ENCODE measurements around the gene TOM1.

Gene TOM1

DNA sequence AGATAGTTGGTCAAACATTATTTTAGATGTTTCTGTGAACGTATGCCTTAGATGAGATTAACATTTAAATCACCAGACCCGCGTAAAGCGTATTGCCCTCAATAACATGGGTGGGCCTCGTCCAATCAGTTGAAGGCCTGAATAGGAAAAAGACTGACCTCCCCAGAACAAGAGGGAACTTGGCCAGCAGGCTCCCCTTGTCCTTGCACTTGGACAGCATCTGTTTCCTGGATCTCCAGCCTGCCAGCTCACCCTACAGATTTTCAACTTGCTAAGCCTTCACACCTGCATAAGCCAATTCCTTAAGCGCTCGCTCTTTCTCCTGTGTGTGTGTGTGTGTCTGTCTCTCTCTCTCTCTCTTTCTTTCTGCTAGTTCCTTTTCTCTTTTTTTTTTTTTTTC lies 8.2 kb downstream of the TOM1 start:
- no peak for DNase-seq

DNA sequence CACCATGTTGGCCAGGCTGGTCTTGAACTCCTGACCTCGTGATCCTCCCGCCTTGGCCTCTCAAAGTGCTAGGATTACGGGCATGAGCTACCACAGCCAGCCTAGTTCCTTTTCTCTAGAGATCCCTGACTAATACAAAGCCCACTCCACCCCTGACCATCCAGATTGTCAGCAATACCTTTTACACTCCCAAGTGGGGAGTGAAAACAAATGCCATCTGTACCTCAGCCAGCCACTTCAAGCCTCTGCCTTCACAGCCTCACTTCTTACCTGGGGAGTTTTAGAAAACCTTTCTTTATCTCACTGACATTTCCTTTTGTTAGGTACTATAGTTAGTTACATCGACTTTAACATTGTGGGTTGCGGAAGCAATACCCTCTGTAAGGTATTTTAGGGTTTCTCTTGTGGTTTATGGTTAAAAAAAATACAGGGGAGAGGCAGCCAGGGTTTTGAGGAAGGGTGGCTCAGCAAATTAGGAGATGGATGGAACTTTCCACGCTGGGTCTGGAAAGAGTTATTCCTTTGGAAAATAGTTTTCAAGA lies 8.9 kb downstream of the TOM1 start:
- no peak for DNase-seq

DNA sequence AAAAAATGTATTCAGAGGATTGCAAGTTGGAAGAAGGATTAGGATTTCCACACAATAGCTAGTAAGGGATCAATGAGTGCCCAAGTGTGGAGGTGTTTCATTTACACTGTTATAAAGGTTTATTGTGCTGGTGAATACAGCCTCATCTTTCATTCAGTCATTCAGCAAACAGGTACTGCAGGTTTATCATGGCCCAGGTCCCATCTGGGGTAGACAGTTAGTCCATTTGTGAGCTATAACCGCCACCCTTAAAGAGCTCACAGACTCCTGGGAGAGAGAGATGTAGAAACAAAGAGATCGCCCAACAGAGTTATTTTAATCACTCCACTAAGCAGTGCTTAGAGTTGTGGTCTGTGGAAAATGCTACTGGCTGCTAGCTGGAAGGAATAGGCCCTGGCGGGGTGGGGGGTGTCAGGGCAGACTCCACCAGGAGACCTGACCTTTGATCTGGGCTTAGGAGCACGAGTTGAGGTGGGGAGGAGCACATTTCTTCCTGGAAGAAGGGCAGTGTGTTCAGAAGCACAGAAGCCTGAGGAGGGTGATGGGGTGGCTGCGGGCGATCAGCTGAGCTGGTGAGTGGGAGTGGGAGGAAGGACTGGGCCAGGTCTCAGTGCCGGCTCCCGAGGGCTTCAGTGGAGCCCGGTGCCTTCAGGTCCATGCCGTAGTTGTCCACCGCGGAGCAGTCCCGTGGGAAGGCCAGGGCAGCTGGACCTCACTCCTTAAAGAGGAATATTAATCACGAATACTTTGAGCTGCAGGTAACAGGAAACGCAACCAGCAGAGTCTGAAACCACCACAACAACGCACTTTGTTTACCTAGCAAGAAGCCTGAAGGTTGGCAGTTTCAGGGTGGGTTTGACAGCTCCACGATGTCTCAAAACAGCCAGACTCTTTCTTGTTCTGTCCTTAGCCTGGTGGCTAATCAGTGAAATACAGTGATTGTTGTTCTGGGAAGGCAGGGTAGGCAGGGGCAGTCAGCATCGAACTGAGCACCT lies 11.2 kb downstream of the TOM1 start:
- DNase-seq, result no peak

DNA sequence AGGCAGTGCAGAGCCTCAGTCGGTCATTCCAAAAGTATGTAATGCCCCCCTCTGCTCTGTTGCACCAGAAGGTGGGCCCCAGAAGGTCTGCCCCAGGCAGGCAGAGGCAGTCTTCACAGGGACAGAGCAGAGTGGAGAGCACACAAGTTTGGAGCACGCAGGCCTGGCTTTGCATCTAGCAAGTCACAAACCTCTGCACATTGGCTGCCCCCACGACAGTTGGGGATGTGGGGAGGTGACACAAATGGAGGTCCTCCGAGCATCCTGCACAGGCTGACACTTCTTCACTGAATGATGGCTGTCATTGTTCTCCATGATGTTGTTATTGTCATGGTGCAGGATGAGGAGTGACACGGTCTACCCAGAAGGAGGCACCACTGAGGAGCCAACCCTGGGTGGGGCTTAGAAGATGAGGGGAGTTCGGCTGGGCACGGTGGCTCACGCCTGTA lies 11.9 kb downstream of the TOM1 start:
- DNase-seq, result no peak

DNA sequence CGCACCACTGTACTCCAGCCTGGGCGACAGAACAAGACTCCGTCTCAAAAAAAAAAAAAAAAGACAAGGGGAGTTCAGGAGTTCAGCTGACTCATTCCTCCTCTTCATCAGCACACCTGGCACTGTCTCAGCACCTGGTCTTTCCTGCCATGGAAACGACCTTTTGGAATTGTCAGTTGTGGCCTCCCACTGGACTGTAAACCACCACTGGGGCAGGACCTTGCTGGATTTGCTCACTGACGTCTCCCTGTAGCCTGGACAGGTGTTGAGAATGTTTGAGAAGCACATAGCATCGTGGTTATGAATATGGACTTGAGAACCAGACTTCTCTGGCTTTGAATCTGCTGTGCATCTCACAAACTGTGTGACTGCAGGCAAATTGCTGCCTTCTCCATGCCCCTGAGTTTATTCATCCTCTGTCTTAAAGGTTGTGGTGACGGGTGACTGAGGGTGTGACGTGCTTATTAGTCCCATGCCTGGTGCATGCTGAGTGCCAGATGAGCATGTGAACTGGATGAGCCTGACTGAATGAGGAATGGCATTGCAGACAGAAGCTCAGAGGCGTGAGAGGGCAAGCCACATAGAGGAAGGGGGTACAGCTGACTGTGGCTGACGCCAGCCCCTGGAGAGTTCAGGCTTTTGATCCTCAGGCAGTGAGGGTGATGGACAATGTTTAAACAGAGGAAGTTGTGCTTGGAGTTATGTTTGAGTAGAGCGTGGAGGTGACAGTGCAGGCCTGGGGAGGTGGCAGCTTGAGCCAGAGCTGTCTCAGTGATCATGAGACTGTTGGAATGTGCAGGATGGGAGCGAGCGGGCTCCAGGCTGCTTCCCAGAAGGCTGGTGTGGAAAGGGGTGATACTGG lies 12.7 kb downstream of the TOM1 start:
- DNase-seq, result no peak

DNA sequence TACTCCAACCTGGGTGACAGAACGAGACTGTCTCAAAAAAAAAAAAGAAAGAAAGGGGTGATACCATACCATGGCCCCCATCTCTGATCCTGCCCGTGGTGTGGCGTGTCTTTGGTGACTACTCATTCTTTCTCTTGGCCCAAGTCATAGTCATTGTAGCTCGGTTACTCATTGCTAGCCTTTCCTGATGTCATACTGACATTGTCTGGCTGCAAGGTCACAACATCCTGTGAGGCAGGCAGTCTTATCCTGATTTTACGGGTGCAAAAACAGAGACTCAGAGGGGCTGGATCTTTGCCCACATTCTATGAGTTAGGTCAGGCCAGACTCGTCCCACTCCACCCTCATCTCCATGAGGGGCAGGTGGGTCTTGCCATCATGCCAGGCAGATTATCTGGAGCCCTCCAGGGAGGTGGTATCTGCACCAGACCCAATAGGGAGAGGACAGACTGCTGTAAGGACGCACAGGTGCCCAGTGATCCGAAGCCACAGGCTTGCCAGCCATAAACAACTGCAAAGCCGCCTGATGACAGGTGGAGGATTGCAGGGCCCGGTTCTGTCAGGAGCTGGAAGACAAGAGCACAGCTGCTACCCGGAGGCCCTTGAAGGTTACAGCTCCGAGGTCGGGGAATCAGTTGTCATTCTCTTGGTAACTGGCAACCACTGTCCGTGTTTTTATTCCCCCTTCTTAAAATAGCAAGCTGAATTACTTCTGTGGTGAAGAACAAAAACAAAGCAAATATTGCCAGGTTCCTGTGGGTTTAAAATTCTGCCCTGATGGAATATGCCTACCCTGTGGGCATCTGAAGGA lies 13.8 kb downstream of the TOM1 start:
- DNase-seq, result no peak

DNA sequence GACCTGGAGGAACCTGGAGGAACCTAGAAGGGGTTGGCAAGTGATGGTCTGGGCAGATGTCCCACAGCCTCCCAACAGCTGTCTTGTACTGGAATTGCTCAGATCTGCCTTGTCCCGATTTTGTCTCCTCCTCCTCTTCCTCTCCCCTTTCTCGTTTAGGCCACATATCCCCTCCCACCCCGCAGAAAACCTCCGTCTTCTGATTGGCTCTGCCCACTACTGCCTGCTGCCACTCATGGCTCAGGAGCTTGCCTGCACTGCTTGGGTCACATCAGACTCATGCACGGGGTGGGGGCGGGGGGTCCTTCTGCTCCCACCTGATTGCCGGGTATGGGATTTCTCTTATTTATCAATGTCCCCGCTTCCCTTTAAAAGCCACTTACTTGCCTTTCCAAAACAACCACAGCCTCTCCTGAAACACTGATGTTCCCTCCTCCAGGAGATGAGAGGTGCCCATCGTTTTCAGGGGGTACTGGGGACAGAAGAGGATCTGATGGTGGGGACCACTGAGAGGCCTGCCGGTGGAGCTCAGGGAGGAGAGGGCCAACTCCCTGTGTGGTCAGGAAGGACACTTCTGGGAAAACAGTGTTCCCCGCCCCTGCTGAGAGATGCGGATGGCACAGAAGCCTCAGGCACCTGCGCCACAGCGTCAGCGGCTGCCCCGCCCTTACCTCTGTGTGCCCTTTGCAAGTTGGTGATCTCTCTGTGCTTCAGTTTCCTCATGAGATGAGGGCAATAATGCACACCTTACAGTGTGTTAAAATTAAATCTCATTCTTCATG lies 14.7 kb downstream of the TOM1 start:
- no peak for DNase-seq

DNA sequence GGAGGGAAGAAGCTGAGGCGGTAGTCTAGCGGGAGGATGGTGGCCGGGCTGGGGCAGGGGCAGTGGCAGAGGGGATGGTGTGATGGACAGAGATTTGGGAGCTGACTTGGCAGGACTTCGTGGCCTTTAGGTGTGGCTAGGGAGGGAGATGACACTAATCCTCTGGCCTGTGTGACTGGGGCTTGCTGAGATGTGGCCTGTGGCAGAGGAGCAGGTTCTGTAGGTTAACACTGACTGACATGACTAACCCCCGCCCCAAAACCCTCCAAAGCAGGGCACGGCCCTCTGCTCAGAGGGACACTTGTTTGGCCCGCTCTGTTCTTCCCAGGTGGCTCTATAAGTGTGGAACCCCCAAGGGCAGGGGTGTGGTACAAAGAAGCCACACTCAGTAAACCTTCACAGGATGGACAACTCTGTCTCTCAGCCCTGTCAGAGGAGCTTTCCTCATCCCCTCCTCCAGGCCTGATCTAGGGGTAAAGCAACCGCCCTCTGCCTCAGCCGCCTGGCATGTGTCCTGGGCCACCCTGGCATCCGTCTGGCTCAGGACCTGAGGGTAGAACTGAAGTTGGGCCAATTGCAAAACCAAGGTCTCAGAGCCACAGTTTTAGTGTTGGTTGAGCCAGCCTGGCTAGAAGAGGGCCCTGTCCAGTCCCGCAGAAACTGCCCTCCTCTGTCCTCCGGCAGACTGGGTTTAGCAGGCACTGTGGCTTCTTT lies 15.6 kb downstream of the TOM1 start:
- DNase-seq, result no peak

DNA sequence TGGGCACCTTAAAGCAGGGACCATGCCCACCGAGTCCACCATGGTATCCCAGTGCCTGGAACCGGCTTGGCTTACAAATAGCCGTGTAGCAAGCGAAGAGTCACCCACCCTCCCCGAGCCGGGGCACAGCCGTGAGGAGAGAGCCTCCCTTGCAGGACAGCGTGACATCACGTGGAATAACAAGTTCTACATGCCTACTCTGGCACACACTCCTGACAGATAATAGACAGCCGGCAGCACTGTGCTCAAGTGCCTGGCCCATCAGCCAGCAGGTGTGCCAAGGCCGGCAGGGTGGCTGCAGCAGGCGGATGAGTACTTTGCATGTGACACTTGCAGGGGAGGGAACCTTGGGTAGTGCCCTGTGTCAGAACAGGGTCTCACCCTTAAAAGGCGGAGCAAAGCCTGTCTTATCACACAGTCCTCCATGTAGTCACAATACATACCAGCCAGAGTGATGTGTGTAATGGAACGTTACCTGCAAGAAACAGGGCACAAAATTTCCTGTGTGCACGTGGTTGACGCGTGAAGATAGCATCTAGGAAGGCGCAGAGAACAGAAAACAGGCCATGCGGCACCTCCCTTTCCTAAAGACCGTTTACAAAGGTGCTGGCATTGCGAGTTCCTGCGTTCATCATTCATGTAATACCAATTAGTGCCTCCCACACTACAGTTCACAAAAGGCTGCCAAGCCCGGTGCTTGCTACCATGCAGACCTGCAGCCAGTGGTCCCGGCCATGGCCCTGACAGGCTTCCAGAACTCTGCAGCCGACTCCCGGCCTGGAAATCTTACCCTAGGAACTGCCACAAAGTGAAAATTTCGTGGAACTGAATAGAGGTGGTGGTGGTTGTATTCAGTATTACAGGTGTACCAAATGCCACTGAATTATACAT lies 16.4 kb downstream of the TOM1 start:
- no peak for DNase-seq

DNA sequence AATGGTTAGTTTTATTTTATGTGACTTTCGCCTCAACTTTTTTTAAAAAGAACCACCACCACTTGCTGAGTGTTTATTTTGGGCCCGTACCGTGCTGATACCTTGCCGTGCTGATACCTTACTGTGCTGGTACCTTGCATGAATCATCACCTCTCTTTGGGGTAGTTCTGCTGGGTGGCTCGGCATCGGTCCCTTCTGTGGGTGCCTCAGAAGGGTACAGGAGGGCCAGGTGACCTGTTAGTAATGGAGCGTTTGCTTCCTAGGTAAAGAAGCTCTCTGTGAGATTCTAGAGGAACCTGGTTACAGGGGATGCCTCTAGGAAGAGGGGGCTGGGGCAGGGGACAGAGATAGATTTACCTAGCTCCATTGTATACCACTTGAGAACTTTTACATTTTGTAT lies 17.1 kb downstream of the TOM1 start:
- no peak for DNase-seq

DNA sequence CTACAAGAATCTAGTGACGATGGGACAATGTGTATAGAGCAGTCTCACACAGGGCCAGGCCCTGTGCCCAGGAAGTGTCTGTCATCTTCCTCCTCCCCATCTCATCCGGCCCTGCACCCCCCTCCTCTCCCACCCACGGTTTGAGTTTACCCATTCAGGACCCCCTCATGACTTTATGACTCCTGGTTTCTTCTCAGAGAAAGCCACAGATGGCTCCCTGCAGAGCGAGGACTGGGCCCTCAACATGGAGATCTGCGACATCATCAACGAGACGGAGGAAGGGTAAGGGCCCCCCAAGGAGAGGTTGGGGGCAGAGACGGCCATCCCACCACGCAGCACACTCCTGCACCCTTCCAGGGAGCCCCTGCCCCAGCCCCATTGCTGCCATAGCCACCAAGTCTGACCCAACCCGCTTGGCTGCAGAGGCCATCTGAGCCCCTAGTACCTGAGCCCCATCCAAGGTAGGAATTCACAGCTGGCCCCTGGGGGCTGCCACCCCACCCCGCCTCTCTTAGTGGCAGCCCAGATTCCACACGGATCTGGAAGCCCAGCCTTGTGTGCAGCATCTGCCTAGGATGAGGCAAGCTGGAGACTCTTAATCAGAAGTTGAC lies 18.1 kb downstream of the TOM1 start:
- no peak for DNase-seq

DNA sequence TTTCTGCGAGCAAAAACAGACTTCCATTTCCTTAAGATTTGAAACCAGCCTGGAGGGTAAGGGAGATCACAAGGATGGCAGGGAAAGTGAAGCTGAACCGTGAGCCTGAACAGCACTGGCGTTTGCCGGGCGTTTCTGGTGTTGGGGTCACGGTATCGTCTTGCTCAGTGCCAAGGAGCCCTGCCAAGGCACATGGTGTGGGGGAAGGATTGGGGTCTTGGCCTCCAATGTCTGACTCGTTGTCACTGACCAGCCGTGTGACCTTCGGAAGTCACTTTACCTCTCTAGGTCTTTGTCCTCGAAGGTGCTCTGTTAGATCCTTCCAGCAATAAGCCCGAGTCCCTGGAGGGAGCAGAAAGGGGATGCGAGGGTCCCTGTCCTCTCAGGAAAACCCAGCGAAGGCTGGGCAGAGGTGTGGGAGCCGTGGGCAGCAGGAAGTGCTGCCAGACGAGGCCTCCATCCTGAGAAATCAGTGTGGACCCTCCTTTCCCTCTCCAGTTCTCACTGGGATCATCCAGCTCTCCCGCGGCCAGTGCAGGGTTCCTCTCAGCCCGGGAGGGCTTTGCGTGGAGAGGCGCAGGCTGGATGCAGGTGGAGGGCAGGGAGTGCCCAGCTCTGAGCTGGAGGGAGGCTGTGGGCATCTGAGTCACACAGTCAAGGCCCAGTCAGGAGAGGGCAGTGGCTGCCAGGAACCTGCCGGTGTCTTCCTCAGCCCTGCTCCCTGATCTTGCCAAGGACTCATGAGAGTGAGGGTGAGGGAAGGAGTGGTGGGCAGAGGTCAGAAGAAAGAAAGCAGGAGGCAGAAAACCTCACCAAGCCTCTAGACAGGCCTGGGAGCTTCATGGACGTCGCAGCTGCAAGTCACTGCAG lies 18.9 kb downstream of the TOM1 start:
- DNase-seq, result no peak

DNA sequence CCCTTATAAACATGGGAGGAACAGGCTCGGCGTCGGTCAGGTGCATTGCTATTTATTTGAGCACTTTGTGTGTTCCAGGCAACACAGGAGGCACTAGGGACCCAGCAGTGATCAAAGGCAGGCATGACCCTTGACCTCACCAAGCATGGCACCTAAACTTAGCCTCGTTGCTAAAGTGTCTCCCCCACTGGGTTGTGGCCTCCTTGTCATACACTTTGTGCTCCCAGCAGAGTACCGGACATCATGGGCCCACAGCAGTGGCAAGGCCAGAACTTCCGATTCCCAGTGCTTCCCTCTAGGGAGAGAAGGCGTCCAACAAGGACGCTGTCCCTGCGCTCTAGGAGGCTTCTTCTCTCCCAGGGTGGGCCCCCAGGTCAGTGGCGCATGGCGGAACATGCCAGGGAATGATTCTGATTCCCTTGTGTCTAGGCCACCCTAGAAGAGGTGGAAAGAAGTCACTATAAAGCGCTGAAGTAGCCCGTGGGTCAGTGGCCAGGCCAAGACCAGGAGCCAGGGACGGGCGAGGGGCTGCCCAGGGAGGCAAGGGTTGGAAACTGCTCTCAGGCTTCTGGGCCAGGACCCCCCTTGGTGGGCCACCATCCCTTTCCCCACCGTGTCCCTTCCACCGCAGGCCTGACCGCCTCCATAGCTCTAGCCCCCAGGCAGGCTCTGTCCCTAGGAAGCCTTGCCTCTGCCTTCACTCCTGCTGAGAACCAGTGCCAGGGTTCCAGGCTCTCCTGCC lies 19.7 kb downstream of the TOM1 start:
- DNase-seq, result no peak

DNA sequence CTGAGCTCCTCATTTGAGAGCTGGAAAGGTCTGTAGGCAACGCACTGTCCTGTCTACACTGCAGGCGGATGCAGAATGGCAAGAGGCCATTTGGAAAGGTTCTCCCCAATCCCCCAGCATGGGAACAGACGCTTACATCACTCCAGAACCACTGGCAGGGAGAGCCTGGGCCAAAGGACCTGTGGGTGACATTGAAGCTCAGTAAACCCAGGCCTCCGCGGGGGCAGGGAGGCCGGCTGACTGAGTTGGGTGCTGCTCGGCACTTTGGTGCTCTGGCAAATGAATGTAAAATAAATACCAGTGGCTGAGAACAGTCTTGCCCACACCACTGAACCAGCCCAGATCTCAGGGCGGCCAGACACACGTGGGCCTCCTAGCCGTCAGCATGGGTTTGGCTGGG lies 22.4 kb downstream of the TOM1 start:
- DNase-seq, result no peak

DNA sequence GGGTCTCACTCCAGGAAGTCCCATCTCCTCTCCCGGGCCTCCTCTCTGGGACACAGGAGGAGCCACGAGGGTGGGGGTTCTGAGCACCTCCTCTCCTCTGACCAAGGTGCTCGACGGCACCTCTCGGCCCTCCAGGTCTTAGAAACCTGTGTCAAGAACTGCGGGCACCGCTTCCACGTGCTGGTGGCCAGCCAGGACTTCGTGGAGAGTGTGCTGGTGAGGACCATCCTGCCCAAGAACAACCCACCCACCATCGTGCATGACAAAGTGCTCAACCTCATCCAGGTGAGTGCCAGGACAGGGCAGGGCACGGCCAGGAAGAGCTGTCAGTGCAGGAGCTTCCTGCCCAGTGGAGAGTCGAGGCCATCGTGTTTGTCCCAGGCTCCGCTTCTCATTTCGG lies 23.2 kb downstream of the TOM1 start:
- DNase-seq, result no peak

DNA sequence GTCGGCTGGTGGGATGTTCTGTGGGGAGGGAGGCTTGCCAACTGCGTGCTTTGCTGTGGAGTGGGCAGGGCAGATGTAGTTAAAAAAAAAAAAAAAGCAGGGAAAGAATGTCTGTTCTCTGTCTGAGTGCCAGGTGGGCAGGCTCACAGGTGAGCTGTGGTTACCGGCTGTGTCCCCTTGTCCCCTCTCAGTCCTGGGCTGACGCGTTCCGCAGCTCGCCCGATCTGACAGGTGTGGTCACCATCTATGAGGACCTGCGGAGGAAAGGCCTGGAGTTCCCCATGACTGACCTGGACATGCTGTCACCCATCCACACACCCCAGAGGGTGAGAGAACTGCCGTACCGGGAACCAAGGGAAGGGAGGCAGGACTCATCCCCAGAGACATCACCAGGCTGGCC lies 23.6 kb downstream of the TOM1 start:
- no peak for DNase-seq

DNA sequence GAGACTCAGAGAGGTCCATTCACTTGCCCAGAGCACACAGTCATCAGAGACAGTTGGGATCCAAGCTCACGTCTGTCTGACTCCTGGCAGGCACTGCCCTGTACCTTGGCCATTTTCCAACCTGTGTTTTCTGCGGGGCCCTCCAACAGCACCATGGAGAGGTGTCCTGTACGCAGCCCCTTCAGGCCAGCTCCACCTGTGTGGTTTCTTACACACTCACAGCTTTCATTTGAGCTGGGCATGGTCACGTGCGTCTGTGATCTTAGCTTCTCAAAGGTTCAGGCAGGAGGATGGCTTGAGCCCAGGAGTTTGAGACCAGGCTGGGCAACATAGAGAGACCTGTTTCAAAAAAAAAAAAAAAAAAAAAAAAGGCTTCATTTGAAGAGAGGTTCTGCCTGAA lies 24.4 kb downstream of the TOM1 start:
- DNase-seq, result no peak

DNA sequence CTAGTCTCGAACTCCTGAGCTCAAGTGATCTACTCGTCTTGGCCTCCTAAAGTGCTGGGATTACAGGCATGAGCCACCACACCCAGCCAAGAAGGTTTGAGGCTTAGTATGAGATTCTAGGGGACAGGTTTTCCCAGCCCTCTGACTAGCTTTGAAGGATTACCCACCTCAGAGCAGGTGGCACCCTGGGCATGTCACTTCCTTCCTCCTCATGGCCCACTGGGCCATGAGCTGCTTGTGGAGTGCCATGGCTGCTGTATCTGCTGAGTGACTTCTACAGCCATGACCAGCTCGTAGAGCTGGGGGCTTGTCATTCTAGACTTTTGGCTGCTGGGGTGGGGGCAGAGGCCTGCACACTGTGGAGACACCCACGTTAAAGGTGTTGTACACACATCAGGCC lies 25.1 kb downstream of the TOM1 start:
- no peak for DNase-seq

Measured in stimulated activated CD4-positive, alpha-beta T cell treated with anti-CD3 and anti-CD28 coated beads, Interleukin-4, amount 100 ng/mL, for 4 hours (primary cell).